Hepatocyte (in vitro differentiated cells): ENCODE results near the gene PHAF1.

ENCODE experiments used
- EZH2 ChIP-seq: fragments of 200-600 bp; sonication (generic); IDR thresholded peaks from 2 replicates; pipeline ENCODE4 v1.6.1; 2016; ENCODE audit warnings: antibody characterized with exemption, mild to moderate bottlenecking, borderline replicate concordance
- EZH2phosphoT487 ChIP-seq: fragments of 200-600 bp; sonication (generic); IDR thresholded peaks from one replicate; pipeline ENCODE4 v1.6.1; 2018; ENCODE audit warnings: antibody characterized with exemption, mild to moderate bottlenecking, low read depth, moderate library complexity; ENCODE audit not compliant: unreplicated experiment, severe bottlenecking
- TF ChIP-seq, protein P1 (sequence below): fragments of 200-600 bp; sonication (generic); IDR thresholded peaks from 2 replicates; pipeline ENCODE4 v1.5.1; 2016; ENCODE audit warnings: antibody characterized with exemption, mild to moderate bottlenecking; ENCODE audit not compliant: poor library complexity

DNA sequence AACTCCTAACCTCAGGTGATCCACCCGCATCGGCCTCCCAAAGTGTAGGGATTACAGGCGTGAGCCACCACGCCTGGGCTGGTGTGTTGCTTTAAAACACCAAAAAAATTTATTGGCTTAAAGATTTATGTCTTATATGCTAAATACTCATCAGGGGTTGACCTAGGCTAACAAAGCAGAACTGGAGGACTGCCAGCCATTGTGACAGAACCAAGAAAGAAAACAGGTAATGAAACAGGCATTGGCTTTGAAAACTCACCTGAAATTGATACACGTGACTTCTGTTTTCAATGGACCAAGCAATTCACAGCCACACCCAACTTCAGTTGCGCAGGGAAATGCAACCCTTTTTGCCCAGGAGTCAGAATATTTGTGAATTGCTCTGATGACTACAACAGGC is 4.9 kb upstream of the PHAF1 start:
- TF ChIP-seq EZH2 (no peak), EZH2phosphoT487 (no peak)
- TF ChIP-seq, protein P1, sequence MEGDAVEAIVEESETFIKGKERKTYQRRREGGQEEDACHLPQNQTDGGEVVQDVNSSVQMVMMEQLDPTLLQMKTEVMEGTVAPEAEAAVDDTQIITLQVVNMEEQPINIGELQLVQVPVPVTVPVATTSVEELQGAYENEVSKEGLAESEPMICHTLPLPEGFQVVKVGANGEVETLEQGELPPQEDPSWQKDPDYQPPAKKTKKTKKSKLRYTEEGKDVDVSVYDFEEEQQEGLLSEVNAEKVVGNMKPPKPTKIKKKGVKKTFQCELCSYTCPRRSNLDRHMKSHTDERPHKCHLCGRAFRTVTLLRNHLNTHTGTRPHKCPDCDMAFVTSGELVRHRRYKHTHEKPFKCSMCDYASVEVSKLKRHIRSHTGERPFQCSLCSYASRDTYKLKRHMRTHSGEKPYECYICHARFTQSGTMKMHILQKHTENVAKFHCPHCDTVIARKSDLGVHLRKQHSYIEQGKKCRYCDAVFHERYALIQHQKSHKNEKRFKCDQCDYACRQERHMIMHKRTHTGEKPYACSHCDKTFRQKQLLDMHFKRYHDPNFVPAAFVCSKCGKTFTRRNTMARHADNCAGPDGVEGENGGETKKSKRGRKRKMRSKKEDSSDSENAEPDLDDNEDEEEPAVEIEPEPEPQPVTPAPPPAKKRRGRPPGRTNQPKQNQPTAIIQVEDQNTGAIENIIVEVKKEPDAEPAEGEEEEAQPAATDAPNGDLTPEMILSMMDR = no peak
